Esophagus muscularis mucosa (tissue), 3 donors: ENCODE measurements around the gene ASB16.

Experiments used
- CTCF ChIP-seq, 3 experiments: fragments of 200-600 bp in 2 of 3; fragments of 450-650 bp in 1 of 3; sonication (generic) in 2 of 3; IDR thresholded peaks; one replicate each; pipeline ENCODE4 v1.5.1; 2017 to 2019; ENCODE audit warnings: antibody characterized with exemption in 3 of 3, mild to moderate bottlenecking in 2 of 3, moderate library complexity in 1 of 3
- POLR2A ChIP-seq: fragments of 450-650 bp; IDR thresholded peaks from one replicate; pipeline ENCODE4 v1.6.1; 2017; ENCODE audit warnings: antibody characterized with exemption, moderate library complexity, mild to moderate bottlenecking, low read depth

- TF ChIP-seq POLR2A (no peak), CTCF (IDR thresholded peaks at IDR 0.05) (no peak)
Measured at GRCh38 chr17:44216173-44216572, 45.7 kb downstream of the ASB16 start.
